PC-3 (cell line): ENCODE results near the gene PRPF39.

Experiments used
- EZH2 ChIP-seq: fragments of 300-600 bp; sonication (generic); IDR thresholded peaks from one replicate; pipeline ENCODE4 v1.6.1; 2017; ENCODE audit warnings: antibody characterized with exemption, mild to moderate bottlenecking, low read length; ENCODE audit not compliant: unreplicated experiment
- TF ChIP-seq, protein P1 (sequence below): fragments of 300-600 bp; sonication (generic); conservative IDR thresholded peaks from 2 replicates; pipeline ENCODE4 v1.5.1; 2017; ENCODE audit warnings: antibody characterized with exemption, low read depth, mild to moderate bottlenecking, low read length

DNA sequence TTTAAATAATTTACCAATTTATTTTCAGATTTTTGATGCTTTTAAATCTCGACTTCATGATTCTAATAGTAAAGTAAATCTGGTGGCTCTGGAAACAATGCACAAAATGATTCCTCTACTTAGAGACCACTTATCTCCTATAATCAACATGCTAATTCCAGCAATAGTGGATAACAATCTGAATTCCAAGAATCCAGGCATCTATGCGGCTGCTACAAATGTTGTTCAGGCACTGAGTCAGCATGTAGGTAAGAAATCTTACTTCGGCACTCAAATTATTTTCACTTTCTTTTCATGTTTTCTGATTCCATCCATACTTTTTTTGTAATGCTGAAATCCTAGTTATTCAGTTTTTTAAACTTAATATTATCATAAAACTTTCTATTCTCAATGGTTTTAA, 15.5 kb upstream of the PRPF39 start:
- TF ChIP-seq, protein P1, sequence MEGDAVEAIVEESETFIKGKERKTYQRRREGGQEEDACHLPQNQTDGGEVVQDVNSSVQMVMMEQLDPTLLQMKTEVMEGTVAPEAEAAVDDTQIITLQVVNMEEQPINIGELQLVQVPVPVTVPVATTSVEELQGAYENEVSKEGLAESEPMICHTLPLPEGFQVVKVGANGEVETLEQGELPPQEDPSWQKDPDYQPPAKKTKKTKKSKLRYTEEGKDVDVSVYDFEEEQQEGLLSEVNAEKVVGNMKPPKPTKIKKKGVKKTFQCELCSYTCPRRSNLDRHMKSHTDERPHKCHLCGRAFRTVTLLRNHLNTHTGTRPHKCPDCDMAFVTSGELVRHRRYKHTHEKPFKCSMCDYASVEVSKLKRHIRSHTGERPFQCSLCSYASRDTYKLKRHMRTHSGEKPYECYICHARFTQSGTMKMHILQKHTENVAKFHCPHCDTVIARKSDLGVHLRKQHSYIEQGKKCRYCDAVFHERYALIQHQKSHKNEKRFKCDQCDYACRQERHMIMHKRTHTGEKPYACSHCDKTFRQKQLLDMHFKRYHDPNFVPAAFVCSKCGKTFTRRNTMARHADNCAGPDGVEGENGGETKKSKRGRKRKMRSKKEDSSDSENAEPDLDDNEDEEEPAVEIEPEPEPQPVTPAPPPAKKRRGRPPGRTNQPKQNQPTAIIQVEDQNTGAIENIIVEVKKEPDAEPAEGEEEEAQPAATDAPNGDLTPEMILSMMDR, result no peak
- TF ChIP-seq EZH2, result no peak
